Measurements from ENCODE around the gene TOR4A. TPM values are rescaled to one million over a fixed set of nuclear protein-coding genes. Genes with fewer than 3 reads are reported as not detected.

Gene TOR4A
- total RNA-seq, 1 donor from 2014 or later: 3.5 TPM

- no peak for DNase-seq (ENCODE audit: low spot score)
- no peaks in the 10 kb centered on the region for H3K27me3 Mint-ChIP-seq (ENCODE audit: low read depth)
- H3K4me1 Mint-ChIP-seq (ENCODE audit: low read depth): peaks cover 13% of the 10 kb centered on the region
- H3K27ac Mint-ChIP-seq (ENCODE audit: unreplicated experiment): no peak overlapping the region
- no peak for TF ChIP-seq CTCF (IDR thresholded peaks at IDR 0.05)
- no peaks in the 10 kb centered on the region for H3K36me3 Mint-ChIP-seq (ENCODE audit: low read depth)
- no peaks in the 10 kb centered on the region for H3K9me3 Mint-ChIP-seq (ENCODE audit: low read depth)
- no peak overlapping the region for H3K4me3 Mint-ChIP-seq (ENCODE audit: unreplicated experiment)
Observed at GRCh38 chr9:137306850-137307254, 29.3 kb downstream of the TOR4A start.

GRCh38 chr9:137307255-137308056 is 29.9 kb downstream of the TOR4A start:
- H3K27me3 Mint-ChIP-seq (ENCODE audit: low read depth): no peaks in the 10 kb centered on the region
- DNase-seq (ENCODE audit: low spot score): peak; percentile 77
- no peaks in the 10 kb centered on the region for H3K9me3 Mint-ChIP-seq (ENCODE audit: low read depth)
- TF ChIP-seq CTCF (IDR thresholded peaks at IDR 0.05): no peak
- H3K27ac Mint-ChIP-seq (ENCODE audit: unreplicated experiment): no peak overlapping the region
- H3K4me3 Mint-ChIP-seq (ENCODE audit: unreplicated experiment): no peak overlapping the region
- no peaks in the 10 kb centered on the region for H3K36me3 Mint-ChIP-seq (ENCODE audit: low read depth)
- peaks cover 13% of the 10 kb centered on the region for H3K4me1 Mint-ChIP-seq (ENCODE audit: low read depth)

- H3K9me3 Mint-ChIP-seq (ENCODE audit: low read depth): no peaks in the 10 kb centered on the region
- no peak overlapping the region for H3K27ac Mint-ChIP-seq (ENCODE audit: unreplicated experiment)
- DNase-seq (ENCODE audit: low spot score): peak; percentile 88
- TF ChIP-seq CTCF (IDR thresholded peaks at IDR 0.05): no peak
- H3K4me1 Mint-ChIP-seq (ENCODE audit: low read depth): peaks cover 13% of the 10 kb centered on the region
- no peaks in the 10 kb centered on the region for H3K27me3 Mint-ChIP-seq (ENCODE audit: low read depth)
- no peak overlapping the region for H3K4me3 Mint-ChIP-seq (ENCODE audit: unreplicated experiment)
- no peaks in the 10 kb centered on the region for H3K36me3 Mint-ChIP-seq (ENCODE audit: low read depth)
Observed at GRCh38 chr9:137308057-137308619, 30.6 kb downstream of the TOR4A start.

GRCh38 chr9:137309368-137310188 is 32.1 kb downstream of the TOR4A start:
- no peaks in the 10 kb centered on the region for H3K36me3 Mint-ChIP-seq (ENCODE audit: low read depth)
- H3K4me3 Mint-ChIP-seq (ENCODE audit: unreplicated experiment): no peak overlapping the region
- DNase-seq (ENCODE audit: low spot score): peak; percentile 72

More at GRCh38 chr9:137309368-137310188, 32.1 kb downstream of the TOR4A start:
- Mint-ChIP-seq H3K4me1 (ENCODE audit: low read depth) (peaks cover 11% of the 10 kb centered on the region), H3K9me3 (ENCODE audit: low read depth) (no peaks in the 10 kb centered on the region), H3K27me3 (ENCODE audit: low read depth) (no peaks in the 10 kb centered on the region), H3K27ac (ENCODE audit: unreplicated experiment) (no peak overlapping the region)
- no peak for TF ChIP-seq CTCF (IDR thresholded peaks at IDR 0.05)
